ENCODE data around the gene CLIC6. TPM values are rescaled to one million over a fixed set of nuclear protein-coding genes. Genes with fewer than 3 reads are reported as not detected.

The CLIC6 gene
- total and polyA plus RNA-seq, 8 donors = 1.0 to 13.2 (median 2.1) TPM

Other genes starting within 250 kb of the CLIC6 start
- gene SMIM34, start 245.0 kb upstream of the CLIC6 start, total RNA-seq = not detected
- gene SMIM34, start 245.0 kb upstream of the CLIC6 start, polyA plus RNA-seq = not detected
- under 1 TPM; 0.20 to 0.75 (median 0.31) TPM for gene KCNE1, start 156.8 kb upstream of the CLIC6 start, total RNA-seq
- gene KCNE1, start 156.8 kb upstream of the CLIC6 start, polyA plus RNA-seq = under 1 TPM; 0.05 to 0.30 TPM
- 10 to 100 TPM in 5 of 6 donors, 1 to 10 TPM in 1; 9.5 to 19.7 (median 14.9) TPM for gene RCAN1, start 53.9 kb upstream of the CLIC6 start, total RNA-seq
- 10 to 100 TPM in 1 of 2 donors, 1 to 10 TPM in 1; 9.5 to 15.3 TPM for gene RCAN1, start 53.9 kb upstream of the CLIC6 start, polyA plus RNA-seq